HepG2 (cell line): ENCODE data around the gene GNAL.

Experiments used
- CSRNP1 ChIP-seq: sonication (generic); formaldehyde crosslinking; IDR thresholded peaks from 2 replicates; pipeline ENCODE4 v1.8.1; 2023; ENCODE audit warnings: mild to moderate bottlenecking, missing genetic modification reagents
- CTCF ChIP-seq: sonication (generic); formaldehyde crosslinking; IDR thresholded peaks from 2 replicates; pipeline ENCODE4 v1.5.0; 2020; ENCODE audit warnings: mild to moderate bottlenecking, missing genetic modification reagents, moderate library complexity
- EZH2 ChIP-seq: conservative IDR thresholded peaks from 2 replicates; pipeline ENCODE4 v1.6.1; 2012; ENCODE audit warnings: mild to moderate bottlenecking, low read depth, low read length, moderate library complexity
- JUNB ChIP-seq: sonication (generic); formaldehyde crosslinking; IDR thresholded peaks from 2 replicates; pipeline ENCODE4 v1.8.0; 2022; ENCODE audit warnings: missing genetic modification reagents, mild to moderate bottlenecking, borderline replicate concordance
- NFRKB ChIP-seq: fragments of 450-650 bp; IDR thresholded peaks from 2 replicates; pipeline ENCODE4 v1.6.1; 2017
- PBX3 ChIP-seq: sonication (generic); formaldehyde crosslinking; IDR thresholded peaks from 2 replicates; pipeline ENCODE4 v1.8.1; 2023; ENCODE audit warnings: missing genetic modification reagents, inconsistent platforms, borderline replicate concordance
- USF2 ChIP-seq, 2 experiments: sonication (generic) in 1 of 2; formaldehyde crosslinking in 1 of 2; IDR thresholded peaks; 2 replicates each; pipeline versions ENCODE4 v1.5.1 to v1.6.1; 2011 to 2020; ENCODE audit warnings: borderline replicate concordance in 1 of 2, low read depth in 1 of 2, low read length in 1 of 2, mild to moderate bottlenecking in 1 of 2, missing genetic modification reagents in 1 of 2, moderate library complexity in 1 of 2
- ZNF24 ChIP-seq: fragments of 450-650 bp; IDR thresholded peaks from 2 replicates; pipeline ENCODE4 v1.6.1; 2017; ENCODE audit warnings: antibody characterized with exemption, mild to moderate bottlenecking
- ZNF629 ChIP-seq: sonication (generic); formaldehyde crosslinking; conservative IDR thresholded peaks from 2 replicates; pipeline ENCODE4 v1.5.0; 2020; ENCODE audit warnings: missing genetic modification reagents

- TF ChIP-seq CTCF (CRISPR knock-in tag) (no peak), JUNB (CRISPR knock-in tag) (no peak), ZNF629 (CRISPR knock-in tag) (no peak), USF2 (IDR thresholded peaks at IDR 0.05; ENCODE audit: low read depth, low read length) (no peak), USF2 (CRISPR knock-in tag; IDR thresholded peaks at IDR 0.05; ENCODE audit: borderline replicate concordance) (no peak), NFRKB (no peak), PBX3 (no peak), EZH2 (no peak), ZNF24 (no peak), CSRNP1 (CRISPR knock-in tag) (no peak)
Observed at GRCh38 chr18:11884396-11885030, 195.4 kb downstream of the GNAL start.
